Measurements from ENCODE around the gene RAPGEF3. TPM values are rescaled to one million over a fixed set of nuclear protein-coding genes. Genes with fewer than 3 reads are reported as not detected.

The RAPGEF3 gene
- total and polyA plus RNA-seq, 2 of the 8 experiments (the other 6 are each of a cell fraction or from before 2014, with no cell fraction given): 5.0 to 9.4 TPM

DNA sequence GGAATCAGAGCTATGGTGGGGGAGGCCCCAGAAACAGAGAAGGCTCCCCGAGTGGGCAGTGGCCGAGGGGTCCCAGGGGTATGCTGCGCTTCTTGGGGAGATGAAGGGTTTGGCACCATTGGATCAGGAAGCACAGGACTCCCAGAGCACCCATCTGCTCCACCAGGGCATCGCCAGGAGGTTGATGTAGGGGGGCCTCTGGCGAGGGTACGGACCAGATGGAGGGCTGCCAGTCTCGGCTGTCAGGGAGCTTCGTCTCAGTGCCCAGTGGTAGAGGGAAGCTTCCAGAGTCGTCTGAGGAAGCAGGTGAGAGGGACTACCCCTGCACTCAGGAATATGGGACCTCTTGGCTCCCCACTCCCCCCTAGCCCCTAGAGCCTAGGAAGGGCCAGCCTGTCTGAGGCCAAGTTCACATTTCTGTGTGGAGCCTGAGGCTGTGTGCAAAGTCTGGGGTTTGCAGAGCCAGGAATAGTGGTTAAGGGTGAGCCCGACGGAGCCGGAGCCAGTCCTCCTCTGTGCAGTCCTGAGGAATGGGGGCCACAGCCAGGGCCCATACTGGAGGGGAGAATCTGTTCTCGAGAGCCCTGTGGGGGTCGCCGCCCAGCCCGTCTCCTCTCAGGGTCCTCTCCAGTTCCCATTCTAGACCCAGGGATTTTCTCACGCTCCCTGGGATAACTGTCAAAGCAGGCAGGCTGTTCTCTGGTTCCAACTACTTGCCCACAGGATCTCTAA is 24.5 kb upstream of the RAPGEF3 start:
- ChIA-PET POLR2A (ENCODE audit: partially characterized antibody) (interaction anchor here (1.1 to 5.0 kb wide), 5 partner anchors 8 to 40 kb away, joined by 3 to 62 read pairs (median 5); no protein-coding TSS in a partner anchor), CTCF (ENCODE audit: partially characterized antibody) (interaction anchor here (1.3 to 58.8 kb wide), 6 partner anchors 8 to 73 kb away, joined by 3 to 2442 read pairs (median 240); partner anchors contain the start of genes ENDOU, RAPGEF3 and RPAP3)
- Histone ChIP-seq H2AFZ (ENCODE audit: low read length) (no peak overlapping the region), H4K8ac (ENCODE audit: extremely low read depth, insufficient read depth, low read length) (no peak overlapping the region), H3K9ac (replicated peaks in 1 of 4; ENCODE audit: extremely low read depth in 1 of 4, low read depth in 3 of 4, low read length in 3 of 4) (no peak overlapping the region), H3K79me2 (ENCODE audit: control insufficient read depth in 1 of 2, insufficient read depth in 2 of 2, low read length in 2 of 2) (no peaks in the 10 kb centered on the region), H2BK12ac (ENCODE audit: low read depth, low read length) (no peak overlapping the region), H3K27ac (ENCODE audit: low read depth, low read length) (no peak overlapping the region), H2AK5ac (ENCODE audit: low read depth, low read length) (no peak overlapping the region), H3K4me2 (ENCODE audit: insufficient read depth in 1 of 2, low read depth in 2 of 2, low read length in 2 of 2) (no peak overlapping the region), H3K23me2 (ENCODE audit: low read depth, low read length) (peaks cover 2% of the 10 kb centered on the region; the same call in 1 of the 2 replicates), H3K4me1 (replicated peaks in 1 of 4; ENCODE audit: control insufficient read depth in 3 of 4, insufficient read depth in 4 of 4, low read length in 3 of 4) (peaks cover 0 to 15% (median 8%) of the 10 kb centered on the region in 4 experiments; a peak in 5 of 7 replicates), H2BK5ac (ENCODE audit: low read depth, low read length) (no peak overlapping the region), H3K14ac (ENCODE audit: insufficient read length) (no peak overlapping the region), H2BK15ac (ENCODE audit: low read length) (no peak overlapping the region), H3K4ac (replicated peaks; ENCODE audit: insufficient read length, low read depth, low read length) (no peak overlapping the region), H2BK120ac (replicated peaks; ENCODE audit: low read depth, low read length) (no peak overlapping the region), H3K18ac (ENCODE audit: extremely low read depth, low read length) (no peak overlapping the region), H3K4me3 (ENCODE audit: extremely low read depth in 1 of 4, insufficient read depth in 2 of 4, low read depth in 3 of 4, low read length in 4 of 4) (no peak overlapping the region), H4K5ac (ENCODE audit: insufficient read length, low read depth, low read length) (no peak overlapping the region), H4K91ac (replicated peaks; ENCODE audit: insufficient read length, low read length) (no peak overlapping the region), H3K9me3 (ENCODE audit: insufficient read depth in 2 of 2, low read depth in 1 of 2, low read length in 1 of 2) (no peaks in the 10 kb centered on the region), H3K56ac (replicated peaks; ENCODE audit: insufficient read length, low read depth, low read length) (no peak overlapping the region), H3K36me3 (ENCODE audit: control insufficient read depth in 2 of 4, insufficient read depth in 4 of 4, low read length in 3 of 4) (peaks cover 20 to 32% (median 28%) of the 10 kb centered on the region in 4 experiments), H2BK20ac (ENCODE audit: low read length) (no peak overlapping the region), H3K23ac (ENCODE audit: insufficient read length) (no peak overlapping the region), H3K79me1 (ENCODE audit: low read depth, low read length) (no peaks in the 10 kb centered on the region), H4K20me1 (replicated peaks in 1 of 2; ENCODE audit: control insufficient read depth in 1 of 2, insufficient read depth in 2 of 2, low read length in 2 of 2) (peaks cover 0 to 32% of the 10 kb centered on the region in 2 experiments), H3K27me3 (replicated peaks in 1 of 4; ENCODE audit: control insufficient read depth in 3 of 4, extremely low read depth in 1 of 4, insufficient read depth in 3 of 4, low read length in 3 of 4) (peaks cover 0 to 5% (median 3%) of the 10 kb centered on the region in 4 experiments; a peak in 2 of 7 replicates)
- FAIRE-seq (no peak), DNase-seq (ENCODE audit: low read depth in 1 of 2, low spot score in 2 of 2) (no peak)
- 93% methylated on average over 14 of the region's 17 CpGs; no CpG with 5 or more reads in 1 of the 2 experiments for WGBS, 2 experiments (ENCODE audit: extremely low coverage in 1 of 2, insufficient coverage in 1 of 2, insufficient read length in 1 of 2, insufficient replicate concordance in 2 of 2, low coverage in 1 of 2, low lambda C conversion rate in 2 of 2, missing lambda C conversion rate in 1 of 2)
- no peak for TF ChIP-seq GTF2F1 (IDR thresholded peaks at IDR 0.05; ENCODE audit: borderline replicate concordance, low read depth, low read length)
- no peak for TF ChIP-seq SIRT6 (IDR thresholded peaks at IDR 0.05; ENCODE audit: low read length)
- no peak for TF ChIP-seq BCL11A (IDR thresholded peaks at IDR 0.05; ENCODE audit: low read depth in 2 of 2, low read length in 2 of 2)
- TF ChIP-seq TAF7 (optimal IDR thresholded peaks at IDR 0.05; ENCODE audit: borderline replicate concordance, low read depth, low read length): no peak
- TF ChIP-seq TAF1 (IDR thresholded peaks at IDR 0.05; ENCODE audit: low read depth, low read length): no peak
- no peak for TF ChIP-seq CHD1 (IDR thresholded peaks at IDR 0.05; ENCODE audit: low read depth, low read length)
- TF ChIP-seq YY1 (IDR thresholded peaks at IDR 0.05; ENCODE audit: low read depth, low read length): no peak
- TF ChIP-seq JUN (IDR thresholded peaks at IDR 0.05; ENCODE audit: low read depth, low read length): no peak
- no peak for TF ChIP-seq POLR2A (IDR thresholded peaks at IDR 0.05; ENCODE audit: control extremely low read depth in 1 of 2, low read depth in 2 of 2, low read length in 2 of 2)
- TF ChIP-seq GABPA (IDR thresholded peaks at IDR 0.05; ENCODE audit: borderline replicate concordance, insufficient read depth, low read length): no peak
- no peak for TF ChIP-seq NRF1 (IDR thresholded peaks at IDR 0.05; ENCODE audit: low read depth, low read length)
- no peak for TF ChIP-seq RXRA (IDR thresholded peaks at IDR 0.05; ENCODE audit: insufficient read depth, low read depth, low read length)
- no peak for TF ChIP-seq TEAD4 (IDR thresholded peaks at IDR 0.05; ENCODE audit: low read depth, low read length)
- TF ChIP-seq RFX5 (IDR thresholded peaks at IDR 0.05; ENCODE audit: borderline replicate concordance, low read depth, low read length): no peak

Data from H1 (cell line).